GM23248 (cell line): ENCODE data around the gene CD244.

Experiments
- EZH2 ChIP-seq: fragments of 200-600 bp; sonication (generic); IDR thresholded peaks from 2 replicates; pipeline ENCODE4 v1.6.1; 2018; ENCODE audit warnings: antibody characterized with exemption, mild to moderate bottlenecking; ENCODE audit not compliant: insufficient read depth, poor library complexity, severe bottlenecking
- EZH2phosphoT487 ChIP-seq: fragments of 200-600 bp; sonication (generic); IDR thresholded peaks from 2 replicates; pipeline ENCODE4 v1.6.1; 2018; ENCODE audit warnings: antibody characterized with exemption, moderate library complexity, mild to moderate bottlenecking, low read depth; ENCODE audit not compliant: insufficient read depth

GRCh38 chr1:160813215-160813614, 49.5 kb downstream of the CD244 start:
- TF ChIP-seq EZH2phosphoT487 (no peak), EZH2 (no peak)
